SU-DHL-6 (cell line): ENCODE results near the gene KRTAP5-2.

Experiments
- CTCF ChIP-seq: fragments of 200-600 bp; sonication (generic); IDR thresholded peaks from one replicate; pipeline ENCODE4 v1.5.1; 2017; ENCODE audit warnings: antibody characterized with exemption, mild to moderate bottlenecking, low read length, moderate library complexity; ENCODE audit not compliant: insufficient read depth, poor library complexity, severe bottlenecking
- EZH2phosphoT487 ChIP-seq: fragments of 200-600 bp; sonication (generic), shearing (Covaris generic); conservative IDR thresholded peaks from 2 replicates; pipeline ENCODE4 v1.6.1; 2018; ENCODE audit warnings: mild to moderate bottlenecking, antibody characterized with exemption, low read length, moderate library complexity, mixed read lengths

- TF ChIP-seq CTCF (no peak), EZH2phosphoT487 (no peak)
These were observed 40.0 kb downstream of the KRTAP5-2 start for GRCh38 chr11:1557904-1558774.
